ENCODE measurements around the gene STT3B.

STT3B gene

DNA sequence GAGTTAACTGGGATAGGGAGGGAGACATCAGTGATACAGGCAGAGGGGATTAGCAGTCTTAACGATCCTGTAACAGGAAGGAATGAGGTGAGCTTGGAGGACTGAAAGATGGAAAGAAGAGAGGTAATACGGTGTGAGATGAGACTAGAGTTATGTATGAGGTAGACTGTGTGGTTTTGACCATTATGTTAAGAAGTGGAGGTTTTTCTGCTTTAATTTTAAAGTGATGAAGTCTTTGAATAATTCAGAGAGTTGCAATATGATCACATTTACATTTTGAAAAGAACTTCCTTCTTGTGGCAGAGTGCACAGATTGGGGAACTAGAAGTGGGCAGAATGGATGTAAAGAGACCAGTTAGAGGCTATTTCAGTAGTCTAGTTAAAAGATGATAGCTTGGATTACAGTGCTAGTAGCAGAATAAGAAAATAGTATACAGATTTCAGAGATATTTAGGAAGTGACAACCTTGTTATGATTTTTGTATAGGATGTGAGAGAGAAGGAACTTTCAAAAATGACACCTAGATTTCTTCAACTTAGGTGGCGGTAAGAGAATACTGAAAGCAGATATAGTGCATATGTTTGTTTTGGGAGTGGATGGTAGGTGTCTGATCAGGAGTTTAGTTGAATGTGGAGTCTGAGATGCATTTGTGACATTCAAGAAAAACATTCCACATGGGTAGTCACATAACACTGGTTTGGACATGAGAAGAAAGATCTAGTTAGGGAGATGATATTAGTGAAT is 40.5 kb downstream of the STT3B start:
- Histone ChIP-seq H2AFZ (ENCODE audit: low read length) (no peak overlapping the region), H3K9me3 (replicated peaks; ENCODE audit: insufficient read depth, low read length) (no peaks in the 10 kb centered on the region), H3K4me1 (ENCODE audit: low read length) (0 out of 2 replicates have a peak, but pooled peaks cover 3% of the 10 kb centered on the region), H3K79me2 (ENCODE audit: low read length) (peaks cover 95% of the 10 kb centered on the region), H3F3A (ENCODE audit: insufficient read depth, low read length) (no peaks in the 10 kb centered on the region), H3K9ac (ENCODE audit: low read length) (no peak overlapping the region), H3K27me3 (replicated peaks; ENCODE audit: insufficient read depth, low read length) (no peaks in the 10 kb centered on the region), H3K36me3 (replicated peaks; ENCODE audit: insufficient read depth, low read length) (no peaks in the 10 kb centered on the region), H3K9me2 (replicated peaks; ENCODE audit: insufficient read depth, low read length) (no peaks in the 10 kb centered on the region), H3K4me2 (ENCODE audit: low read depth, low read length) (no peak overlapping the region), H3K4me3 (ENCODE audit: low read length) (no peak overlapping the region), H4K20me1 (ENCODE audit: insufficient read depth, low read length) (peaks cover 41% of the 10 kb centered on the region), H3K27ac (ENCODE audit: low read length) (no peak overlapping the region)
- DNase-seq: no peak
- no peak for TF ChIP-seq EZH2 (optimal IDR thresholded peaks at IDR 0.05; ENCODE audit: low read depth, low read length)
- TF ChIP-seq, protein P1, sequence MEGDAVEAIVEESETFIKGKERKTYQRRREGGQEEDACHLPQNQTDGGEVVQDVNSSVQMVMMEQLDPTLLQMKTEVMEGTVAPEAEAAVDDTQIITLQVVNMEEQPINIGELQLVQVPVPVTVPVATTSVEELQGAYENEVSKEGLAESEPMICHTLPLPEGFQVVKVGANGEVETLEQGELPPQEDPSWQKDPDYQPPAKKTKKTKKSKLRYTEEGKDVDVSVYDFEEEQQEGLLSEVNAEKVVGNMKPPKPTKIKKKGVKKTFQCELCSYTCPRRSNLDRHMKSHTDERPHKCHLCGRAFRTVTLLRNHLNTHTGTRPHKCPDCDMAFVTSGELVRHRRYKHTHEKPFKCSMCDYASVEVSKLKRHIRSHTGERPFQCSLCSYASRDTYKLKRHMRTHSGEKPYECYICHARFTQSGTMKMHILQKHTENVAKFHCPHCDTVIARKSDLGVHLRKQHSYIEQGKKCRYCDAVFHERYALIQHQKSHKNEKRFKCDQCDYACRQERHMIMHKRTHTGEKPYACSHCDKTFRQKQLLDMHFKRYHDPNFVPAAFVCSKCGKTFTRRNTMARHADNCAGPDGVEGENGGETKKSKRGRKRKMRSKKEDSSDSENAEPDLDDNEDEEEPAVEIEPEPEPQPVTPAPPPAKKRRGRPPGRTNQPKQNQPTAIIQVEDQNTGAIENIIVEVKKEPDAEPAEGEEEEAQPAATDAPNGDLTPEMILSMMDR (IDR thresholded peaks at IDR 0.05; ENCODE audit: low read length): no peak

DNA sequence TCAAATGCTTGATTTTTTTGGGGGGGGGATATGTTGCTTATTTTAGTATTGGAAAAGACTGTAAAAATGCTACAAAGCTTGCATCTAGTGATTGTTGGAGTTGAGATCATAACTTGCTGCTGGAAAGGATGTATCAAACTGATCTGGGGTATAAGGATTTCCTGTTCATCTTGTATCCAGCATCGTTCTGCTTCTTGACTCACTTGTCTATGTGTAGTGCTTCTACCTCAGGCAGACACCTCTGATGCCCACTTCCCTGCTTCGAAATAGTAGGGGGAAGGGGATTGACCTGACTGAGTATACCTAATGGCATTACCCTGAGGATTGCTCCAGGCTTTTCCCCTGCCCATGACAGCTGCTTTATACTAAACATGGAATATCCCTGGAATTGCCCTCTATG is 42.7 kb downstream of the STT3B start:
- Histone ChIP-seq H3K4me2 (ENCODE audit: low read depth, low read length) (no peak overlapping the region), H3K9ac (ENCODE audit: low read length) (no peak overlapping the region), H3K9me2 (replicated peaks; ENCODE audit: insufficient read depth, low read length) (no peaks in the 10 kb centered on the region), H3K27me3 (replicated peaks; ENCODE audit: insufficient read depth, low read length) (no peaks in the 10 kb centered on the region), H3K27ac (ENCODE audit: low read length) (no peak overlapping the region), H3K9me3 (replicated peaks; ENCODE audit: insufficient read depth, low read length) (no peaks in the 10 kb centered on the region), H3F3A (ENCODE audit: insufficient read depth, low read length) (no peaks in the 10 kb centered on the region), H3K36me3 (replicated peaks; ENCODE audit: insufficient read depth, low read length) (peaks cover 5% of the 10 kb centered on the region; the same call in 1 of the 2 replicates), H2AFZ (ENCODE audit: low read length) (no peak overlapping the region), H3K79me2 (ENCODE audit: low read length) (peaks cover 96% of the 10 kb centered on the region), H3K4me1 (ENCODE audit: low read length) (0 out of 2 replicates have a peak, but pooled peaks cover 3% of the 10 kb centered on the region), H3K4me3 (ENCODE audit: low read length) (no peak overlapping the region), H4K20me1 (ENCODE audit: insufficient read depth, low read length) (peaks cover 33% of the 10 kb centered on the region; the same call in 1 of the 2 replicates)
- no peak for TF ChIP-seq EZH2 (optimal IDR thresholded peaks at IDR 0.05; ENCODE audit: low read depth, low read length)
- DNase-seq: no peak

DNA sequence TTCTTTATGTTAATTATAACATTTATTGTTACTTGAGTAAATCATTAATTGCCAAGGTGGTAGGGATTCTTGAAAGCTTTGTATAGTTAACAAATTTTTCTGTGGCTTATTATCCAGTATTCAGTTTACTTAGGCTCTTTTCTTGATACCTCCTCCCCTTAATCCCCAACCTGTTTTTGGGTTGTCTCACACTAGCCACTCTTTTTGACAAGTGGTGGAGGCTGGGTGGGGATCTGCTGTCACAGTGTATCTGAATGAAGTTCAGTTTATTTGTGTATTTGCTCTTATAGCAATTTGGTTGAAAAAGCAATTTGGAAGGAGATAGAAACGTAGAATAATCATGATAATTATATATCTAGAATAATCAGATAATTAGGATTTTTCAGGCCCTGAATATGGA is 43.8 kb downstream of the STT3B start:
- Histone ChIP-seq H3K4me3 (ENCODE audit: low read length) (no peak overlapping the region), H3K9me2 (replicated peaks; ENCODE audit: insufficient read depth, low read length) (no peaks in the 10 kb centered on the region), H3K36me3 (replicated peaks; ENCODE audit: insufficient read depth, low read length) (peaks cover 5% of the 10 kb centered on the region; the same call in 1 of the 2 replicates), H3K4me2 (ENCODE audit: low read depth, low read length) (no peak overlapping the region), H3K4me1 (ENCODE audit: low read length) (0 out of 2 replicates have a peak, but pooled peaks cover 3% of the 10 kb centered on the region), H3K9me3 (replicated peaks; ENCODE audit: insufficient read depth, low read length) (no peaks in the 10 kb centered on the region), H3K9ac (ENCODE audit: low read length) (no peak overlapping the region), H3K79me2 (ENCODE audit: low read length) (peaks cover 90% of the 10 kb centered on the region), H2AFZ (ENCODE audit: low read length) (no peak overlapping the region), H3K27me3 (replicated peaks; ENCODE audit: insufficient read depth, low read length) (no peaks in the 10 kb centered on the region), H3F3A (ENCODE audit: insufficient read depth, low read length) (no peaks in the 10 kb centered on the region), H4K20me1 (ENCODE audit: insufficient read depth, low read length) (peaks cover 24% of the 10 kb centered on the region; the same call in 1 of the 2 replicates), H3K27ac (ENCODE audit: low read length) (no peak overlapping the region)
- no peak for DNase-seq
- no peak for TF ChIP-seq EZH2phosphoT487 (IDR thresholded peaks at IDR 0.05; ENCODE audit: low read length)
- TF ChIP-seq, protein P1 (IDR thresholded peaks at IDR 0.05; ENCODE audit: low read length): no peak

DNA sequence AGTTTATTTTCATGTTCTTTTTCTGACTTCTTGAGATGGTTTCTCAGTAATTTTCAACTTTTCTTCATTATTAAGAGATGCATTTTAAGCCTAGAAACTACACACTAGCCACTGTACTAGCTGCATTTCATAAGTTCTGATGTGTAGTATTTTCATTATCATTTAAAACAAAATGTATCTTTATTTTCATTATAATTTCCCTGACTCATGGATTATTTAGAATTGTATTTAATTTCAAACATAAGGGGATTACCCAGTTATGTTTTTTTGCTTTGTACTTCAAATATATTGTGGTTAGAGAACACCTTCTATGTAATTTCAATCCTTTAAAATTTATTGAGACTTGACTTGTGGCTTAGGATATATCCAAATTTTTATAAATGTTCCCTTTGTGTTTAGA is 44.5 kb downstream of the STT3B start:
- no peaks in the 10 kb centered on the region for H3F3A ChIP-seq (ENCODE audit: insufficient read depth, low read length)
- H3K9me3 ChIP-seq (replicated peaks; ENCODE audit: insufficient read depth, low read length): no peaks in the 10 kb centered on the region

More for the DNA sequence above, 44.5 kb downstream of the STT3B start:
- DNase-seq: no peak
- peaks cover 5% of the 10 kb centered on the region; the same call in 1 of the 2 replicates for H3K36me3 ChIP-seq (replicated peaks; ENCODE audit: insufficient read depth, low read length)
- no peak overlapping the region for H3K27ac ChIP-seq (ENCODE audit: low read length)
- TF ChIP-seq EZH2phosphoT487 (IDR thresholded peaks at IDR 0.05; ENCODE audit: low read length) (no peak), EZH2 (optimal IDR thresholded peaks at IDR 0.05; ENCODE audit: low read depth, low read length) (no peak)
- TF ChIP-seq, protein P1 (IDR thresholded peaks at IDR 0.05; ENCODE audit: low read length): no peak
- no peak overlapping the region for H3K4me3 ChIP-seq (ENCODE audit: low read length)
- no peaks in the 10 kb centered on the region for H3K27me3 ChIP-seq (replicated peaks; ENCODE audit: insufficient read depth, low read length)
- peaks cover 21% of the 10 kb centered on the region; the same call in 1 of the 2 replicates for H4K20me1 ChIP-seq (ENCODE audit: insufficient read depth, low read length)
- 0 out of 2 replicates have a peak, but pooled peaks cover 3% of the 10 kb centered on the region for H3K4me1 ChIP-seq (ENCODE audit: low read length)
- no peak overlapping the region for H3K9ac ChIP-seq (ENCODE audit: low read length)
- H3K4me2 ChIP-seq (ENCODE audit: low read depth, low read length): no peak overlapping the region
- H3K79me2 ChIP-seq (ENCODE audit: low read length): peaks cover 94% of the 10 kb centered on the region
- H3K9me2 ChIP-seq (replicated peaks; ENCODE audit: insufficient read depth, low read length): no peaks in the 10 kb centered on the region
- H2AFZ ChIP-seq (ENCODE audit: low read length): no peak overlapping the region
